PFSK-1 (cell line): Measurements from ENCODE around the gene ZDHHC14.

Experiments used
- FOXP2 ChIP-seq: optimal IDR thresholded peaks from 2 replicates; pipeline ENCODE3; 2011; ENCODE audit warnings: borderline replicate concordance, control low read depth, inconsistent platforms; ENCODE audit not compliant: insufficient read depth; ENCODE audit errors: extremely low read length, extremely low read depth
- POLR2AphosphoS5 ChIP-seq: IDR thresholded peaks from 2 replicates; pipeline ENCODE4 v1.6.1; 2012; ENCODE audit warnings: low read depth, mild to moderate bottlenecking, control low read depth, low read length, moderate library complexity
- REST ChIP-seq, 2 experiments: IDR thresholded peaks; 2 replicates each; pipeline versions ENCODE4 v1.6.1 to v1.8.0; 2011 to 2012; ENCODE audit warnings: low read depth in 2 of 2, low read length in 2 of 2, control low read depth in 1 of 2, inconsistent platforms in 1 of 2, mild to moderate bottlenecking in 1 of 2, moderate library complexity in 1 of 2; ENCODE audit not compliant: insufficient read depth in 1 of 2
- SIN3A ChIP-seq: IDR thresholded peaks from 2 replicates; pipeline ENCODE4 v1.6.1; 2012; ENCODE audit warnings: mild to moderate bottlenecking, low read length, moderate library complexity, borderline replicate concordance; ENCODE audit not compliant: insufficient read depth
- TAF1 ChIP-seq: IDR thresholded peaks from 2 replicates; pipeline ENCODE4 v1.6.1; 2012; ENCODE audit warnings: low read length, control low read depth, borderline replicate concordance; ENCODE audit not compliant: insufficient read depth

ZDHHC14 gene

GRCh38 chr6:157361886-157362285, 19.1 kb upstream of the ZDHHC14 start:
- no peak for TF ChIP-seq TAF1
- no peak for TF ChIP-seq SIN3A
- TF ChIP-seq REST (IDR thresholded peaks at IDR 0.05; ENCODE audit: insufficient read depth in 1 of 2, low read depth in 2 of 2, low read length in 2 of 2), result no peak
- TF ChIP-seq FOXP2, result no peak
- TF ChIP-seq POLR2AphosphoS5, result no peak

- TF ChIP-seq FOXP2 (no peak), POLR2AphosphoS5 (no peak), TAF1 (no peak), SIN3A (no peak), REST (IDR thresholded peaks at IDR 0.05; ENCODE audit: insufficient read depth in 1 of 2, low read depth in 2 of 2, low read length in 2 of 2) (no peak)
Observed at GRCh38 chr6:157364705-157365104, 16.3 kb upstream of the ZDHHC14 start.

- TF ChIP-seq REST (IDR thresholded peaks at IDR 0.05; ENCODE audit: insufficient read depth in 1 of 2, low read depth in 2 of 2, low read length in 2 of 2) (no peak), SIN3A (no peak), TAF1 (no peak), FOXP2 (no peak), POLR2AphosphoS5 (no peak)
Observed at GRCh38 chr6:157366648-157367047, 14.3 kb upstream of the ZDHHC14 start.

- no peak for TF ChIP-seq SIN3A
- TF ChIP-seq FOXP2, result no peak
- no peak for TF ChIP-seq REST (IDR thresholded peaks at IDR 0.05; ENCODE audit: insufficient read depth in 1 of 2, low read depth in 2 of 2, low read length in 2 of 2)
- TF ChIP-seq POLR2AphosphoS5, result no peak
- TF ChIP-seq TAF1, result no peak
Observed at GRCh38 chr6:157368359-157369049, 12.5 kb upstream of the ZDHHC14 start.

GRCh38 chr6:157370755-157371154, 10.2 kb upstream of the ZDHHC14 start:
- TF ChIP-seq FOXP2 (no peak), POLR2AphosphoS5 (no peak), TAF1 (no peak), REST (IDR thresholded peaks at IDR 0.05; ENCODE audit: insufficient read depth in 1 of 2, low read depth in 2 of 2, low read length in 2 of 2) (no peak), SIN3A (no peak)
